ENCODE data around the gene FSTL5. TPM values are rescaled to one million over a fixed set of nuclear protein-coding genes. Genes with fewer than 3 reads are reported as not detected.

The FSTL5 gene
- total and polyA plus RNA-seq, 2 experiments from 2014 or later = 0.06 to 0.49 TPM

- H3K9me3 Mint-ChIP-seq = no peaks in the 10 kb centered on the region
- Histone ChIP-seq H3K27ac (ENCODE audit: low read depth) (no peak overlapping the region), H3K4me3 (no peak overlapping the region), H3F3A (replicated peaks; ENCODE audit: low read depth) (no peaks in the 10 kb centered on the region), H3K4me1 (ENCODE audit: insufficient read depth) (no peaks in the 10 kb centered on the region), H3K27me3 (ENCODE audit: insufficient read depth) (no peaks in the 10 kb centered on the region), H4K20me1 (replicated peaks; ENCODE audit: insufficient read depth) (no peaks in the 10 kb centered on the region; the same call in 1 of the 2 replicates), H3K4me2 (no peak overlapping the region), H3K79me2 (replicated peaks; ENCODE audit: insufficient read depth) (no peaks in the 10 kb centered on the region), H2AFZ (no peak overlapping the region), H3K36me3 (ENCODE audit: insufficient read depth) (no peaks in the 10 kb centered on the region), H3K9me2 (ENCODE audit: insufficient read depth) (no peaks in the 10 kb centered on the region)
- no peaks in the 10 kb centered on the region for H3K4me1 Mint-ChIP-seq
- H3K36me3 Mint-ChIP-seq (ENCODE audit: low read depth) = no peaks in the 10 kb centered on the region
- no peak for ATAC-seq
- H3K27me3 Mint-ChIP-seq (ENCODE audit: insufficient read depth, low read depth, poor library complexity) = no peaks in the 10 kb centered on the region
- DNase-seq (ENCODE audit: low spot score) = no peak
- H3K27ac Mint-ChIP-seq = no peak overlapping the region
- H3K4me3 Mint-ChIP-seq = no peak overlapping the region
- TF ChIP-seq EZH2 (IDR thresholded peaks at IDR 0.05; ENCODE audit: low read depth, unreplicated experiment) (no peak), ZNF114 (CRISPR knock-in tag; IDR thresholded peaks at IDR 0.05) (no peak), CTCF (conservative IDR thresholded peaks at IDR 0.05; ENCODE audit: low read depth in 2 of 2) (no peak), EZH2phosphoT487 (IDR thresholded peaks at IDR 0.05; ENCODE audit: unreplicated experiment) (no peak), REST (IDR thresholded peaks at IDR 0.05; ENCODE audit: unreplicated experiment) (no peak), NANOG (IDR thresholded peaks at IDR 0.05; ENCODE audit: borderline replicate concordance) (no peak), CREB1 (CRISPR knock-in tag; IDR thresholded peaks at IDR 0.05; ENCODE audit: low read depth) (no peak), JUNB (IDR thresholded peaks at IDR 0.05; ENCODE audit: unreplicated experiment) (no peak), ZNF331 (CRISPR knock-in tag; IDR thresholded peaks at IDR 0.05; ENCODE audit: low read depth) (no peak), ETS1 (IDR thresholded peaks at IDR 0.05) (no peak), ZNF462 (CRISPR knock-in tag; IDR thresholded peaks at IDR 0.05) (no peak), POLR2AphosphoS5 (IDR thresholded peaks at IDR 0.05; ENCODE audit: low read depth) (no peak), STAT1 (IDR thresholded peaks at IDR 0.05; ENCODE audit: unreplicated experiment) (no peak)
Measured at GRCh38 chr4:161653697-161654096, 510.1 kb downstream of the FSTL5 start.
